ENCODE results near the gene G6PC3. TPM values are rescaled to one million over a fixed set of nuclear protein-coding genes. Genes with fewer than 3 reads are reported as not detected.

G6PC3 gene
- total and polyA plus RNA-seq, 10 of the 15 experiments (the other 5 are each of a cell fraction or from before 2014, with no cell fraction given): 13.0 to 93.7 (median 43.0) TPM

DNA sequence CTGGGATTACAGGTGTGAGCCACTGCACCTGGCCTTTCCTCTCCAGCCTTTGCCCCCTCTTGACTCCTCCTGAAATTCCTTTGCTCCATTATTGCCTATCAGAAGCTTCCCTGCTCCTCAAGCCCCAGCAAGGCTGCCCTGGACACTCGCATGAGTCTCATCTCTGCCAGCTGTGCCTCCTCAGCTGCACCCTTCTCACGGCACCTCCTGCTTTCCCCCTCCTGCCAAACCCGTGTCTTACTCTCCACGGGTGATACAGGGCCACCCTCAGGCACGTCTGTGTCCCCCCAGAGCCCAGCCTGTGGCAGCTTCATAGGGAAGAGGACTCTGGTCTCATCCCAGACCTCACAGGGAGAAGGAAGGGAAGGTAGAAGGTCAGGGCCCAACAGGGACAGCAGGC lies 15.4 kb downstream of the G6PC3 start:
- 96% methylated on average over 4 of the region's 5 CpGs for WGBS (ENCODE audit: insufficient coverage, insufficient replicate concordance, low lambda C conversion rate, missing lambda C conversion rate)
- Histone ChIP-seq H3K36me3 (ENCODE audit: control insufficient read depth in 2 of 2, insufficient read depth in 2 of 2, low read length in 1 of 2) (peaks cover 13 to 36% of the 10 kb centered on the region in 2 experiments; a peak in 3 of 4 replicates), H3K4me2 (ENCODE audit: control insufficient read depth, insufficient read depth) (no peak overlapping the region), H4K20me1 (ENCODE audit: control insufficient read depth, insufficient read depth) (no peaks in the 10 kb centered on the region; the same call in 1 of the 2 replicates), H2AFZ (ENCODE audit: control insufficient read depth, low read depth, low read length) (no peak overlapping the region), H3K9ac (ENCODE audit: control insufficient read depth, insufficient read depth, low read length) (no peak overlapping the region), H3K4me1 (ENCODE audit: control insufficient read depth, insufficient read depth, low read length) (no peaks in the 10 kb centered on the region), H3K4me3 (no peak overlapping the region), H3K79me2 (ENCODE audit: control insufficient read depth, insufficient read depth, low read length) (no peaks in the 10 kb centered on the region), H3K9me3 (replicated peaks; ENCODE audit: control insufficient read depth, insufficient read depth, low read length) (no peaks in the 10 kb centered on the region), H3K27me3 (replicated peaks in 1 of 2; ENCODE audit: control insufficient read depth in 2 of 2, insufficient read depth in 2 of 2, low read length in 1 of 2) (no peaks in the 10 kb centered on the region), H3K27ac (ENCODE audit: control insufficient read depth, insufficient read depth) (no peak overlapping the region)
- in situ Hi-C loops (cut with MboI): no loop called here
- ChIA-PET POLR2A (no interaction called here), SMC1A (ENCODE audit: uncharacterized antibody, unreplicated experiment) (no interaction called here), CTCF (interaction anchor here (1.3 to 1.4 kb wide), 2 partner anchors 11 to 83 kb away, joined by 3 read pairs; no protein-coding TSS in a partner anchor), RAD21 (ENCODE audit: unreplicated experiment) (no interaction called here)
- no peak for FAIRE-seq
- BruUV-seq (replicated peaks): no TSS peak
- DNase-seq (ENCODE audit: low read depth, low spot score): no peak
- intact Hi-C loops (cut with micrococcal nuclease; ENCODE audit: unreplicated experiment): no loop called here
- ATAC-seq: no peak
- TF ChIP-seq TARDBP (IDR thresholded peaks at IDR 0.05; ENCODE audit: borderline replicate concordance): no peak

DNA sequence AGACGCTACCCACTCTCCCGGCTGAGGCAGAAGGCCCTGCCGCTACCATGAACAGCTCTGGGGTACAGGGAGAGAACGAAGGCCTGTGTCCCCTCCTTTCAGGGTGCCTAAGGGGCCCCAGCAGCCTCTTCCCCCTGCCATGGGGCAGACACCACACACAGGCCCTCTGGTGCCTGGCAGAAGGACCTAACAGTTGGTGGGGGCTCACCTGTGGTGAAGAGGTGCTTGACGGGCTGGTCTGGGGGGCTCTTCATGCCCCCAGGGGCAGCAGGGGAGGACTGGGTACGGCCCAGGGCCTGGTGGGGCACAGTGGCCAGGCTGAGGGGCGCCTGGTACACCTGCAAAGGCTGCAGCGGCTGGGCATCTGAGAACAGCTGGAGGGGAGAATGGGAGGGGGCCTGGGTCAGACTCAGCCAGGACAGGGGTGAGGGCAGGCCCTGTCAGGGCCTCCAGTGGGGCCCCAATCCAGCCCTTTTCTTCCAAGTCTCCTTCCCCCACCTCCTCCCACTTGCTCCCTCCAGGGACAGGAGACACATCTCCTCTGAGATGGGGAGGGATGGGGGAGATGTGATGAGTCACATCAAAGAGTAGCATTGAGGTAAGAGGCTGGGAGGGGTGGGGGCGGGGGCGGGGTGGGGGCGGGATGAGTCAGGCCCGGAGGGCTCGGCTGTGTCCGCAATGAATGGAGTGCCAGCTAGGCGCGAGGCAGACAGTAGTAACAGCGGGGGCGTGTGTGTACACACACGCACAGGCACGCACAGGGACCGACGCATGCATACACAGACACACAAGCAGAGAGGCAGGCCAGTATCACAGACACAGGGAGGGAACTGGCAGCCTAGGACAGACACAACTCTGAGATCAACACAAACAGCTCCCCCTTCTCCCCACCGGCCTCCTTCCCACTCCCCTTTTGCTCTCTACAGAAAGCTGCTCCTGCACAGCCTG lies 16.1 kb downstream of the G6PC3 start:
- no peaks in the 10 kb centered on the region; the same call in 1 of the 2 replicates for H4K20me1 ChIP-seq (ENCODE audit: control insufficient read depth, insufficient read depth)
- intact Hi-C loops (cut with micrococcal nuclease; ENCODE audit: unreplicated experiment) (no loop called here), in situ Hi-C loops (cut with MboI) (no loop called here)
- no peak overlapping the region for H3K4me2 ChIP-seq (ENCODE audit: control insufficient read depth, insufficient read depth)
- ATAC-seq (no peak), DNase-seq (ENCODE audit: low read depth, low spot score) (no peak), FAIRE-seq (no peak)
- ChIA-PET CTCF (interaction anchor here (0.6 to 1.4 kb wide), 2 partner anchors 82 to 123 kb away, joined by 3 read pairs; no protein-coding TSS in a partner anchor), POLR2A (no interaction called here), RAD21 (ENCODE audit: unreplicated experiment) (no interaction called here), SMC1A (ENCODE audit: uncharacterized antibody, unreplicated experiment) (no interaction called here)
- no peaks in the 10 kb centered on the region for H3K4me1 ChIP-seq (ENCODE audit: control insufficient read depth, insufficient read depth, low read length)
- peaks cover 13 to 40% of the 10 kb centered on the region in 2 experiments; a peak in 3 of 4 replicates for H3K36me3 ChIP-seq (ENCODE audit: control insufficient read depth in 2 of 2, insufficient read depth in 2 of 2, low read length in 1 of 2)
- no peaks in the 10 kb centered on the region for H3K79me2 ChIP-seq (ENCODE audit: control insufficient read depth, insufficient read depth, low read length)
- H3K4me3 ChIP-seq: no peak overlapping the region
- no peak overlapping the region for H3K27ac ChIP-seq (ENCODE audit: control insufficient read depth, insufficient read depth)
- H3K9ac ChIP-seq (ENCODE audit: control insufficient read depth, insufficient read depth, low read length): no peak overlapping the region
- no peaks in the 10 kb centered on the region for H3K27me3 ChIP-seq (replicated peaks in 1 of 2; ENCODE audit: control insufficient read depth in 2 of 2, insufficient read depth in 2 of 2, low read length in 1 of 2)
- TF ChIP-seq, protein P1, sequence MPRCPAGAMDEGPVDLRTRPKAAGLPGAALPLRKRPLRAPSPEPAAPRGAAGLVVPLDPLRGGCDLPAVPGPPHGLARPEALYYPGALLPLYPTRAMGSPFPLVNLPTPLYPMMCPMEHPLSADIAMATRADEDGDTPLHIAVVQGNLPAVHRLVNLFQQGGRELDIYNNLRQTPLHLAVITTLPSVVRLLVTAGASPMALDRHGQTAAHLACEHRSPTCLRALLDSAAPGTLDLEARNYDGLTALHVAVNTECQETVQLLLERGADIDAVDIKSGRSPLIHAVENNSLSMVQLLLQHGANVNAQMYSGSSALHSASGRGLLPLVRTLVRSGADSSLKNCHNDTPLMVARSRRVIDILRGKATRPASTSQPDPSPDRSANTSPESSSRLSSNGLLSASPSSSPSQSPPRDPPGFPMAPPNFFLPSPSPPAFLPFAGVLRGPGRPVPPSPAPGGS (IDR thresholded peaks at IDR 0.05; ENCODE audit: borderline replicate concordance, insufficient read depth, low read depth, low read length, poor library complexity, severe bottlenecking): peak; percentile 60
- TF ChIP-seq HDAC6 (IDR thresholded peaks at IDR 0.05; ENCODE audit: unreplicated experiment): no peak
- 81% methylated on average over 19 of the region's 23 CpGs for WGBS (ENCODE audit: insufficient coverage, insufficient replicate concordance, low lambda C conversion rate, missing lambda C conversion rate)
- no peak overlapping the region for H2AFZ ChIP-seq (ENCODE audit: control insufficient read depth, low read depth, low read length)
- no peaks in the 10 kb centered on the region for H3K9me3 ChIP-seq (replicated peaks; ENCODE audit: control insufficient read depth, insufficient read depth, low read length)
- no TSS peak for BruUV-seq (replicated peaks)
